Measurements from ENCODE around the gene RBSN.
"Not testable (repeated sequence)": the region's sequence is repeated elsewhere in the genome, so short reads cannot be mapped to it uniquely, and the experiment has no call there.

GRCh38 chr3:15126975-15127374, 28.0 kb upstream of the RBSN start:
- not testable (repeated sequence) for TF ChIP-seq ZNF565 (CRISPR knock-in tag; conservative IDR thresholded peaks at IDR 0.05; ENCODE audit: low read depth); TCF4 (CRISPR knock-in tag; IDR thresholded peaks at IDR 0.05; ENCODE audit: borderline replicate concordance); CREB5 (CRISPR knock-in tag; IDR thresholded peaks at IDR 0.05; ENCODE audit: low read depth); POU6F1 (CRISPR knock-in tag; IDR thresholded peaks at IDR 0.05; ENCODE audit: borderline replicate concordance, low read depth); TOX (CRISPR knock-in tag; IDR thresholded peaks at IDR 0.05; ENCODE audit: borderline replicate concordance); ZFP30 (CRISPR knock-in tag; IDR thresholded peaks at IDR 0.05); ARNTL (CRISPR knock-in tag; IDR thresholded peaks at IDR 0.05; ENCODE audit: borderline replicate concordance, low read depth); BACH2 (CRISPR knock-in tag; IDR thresholded peaks at IDR 0.05; ENCODE audit: borderline replicate concordance)
